GM08714 (cell line): ENCODE results near the gene CRADD.
"Not testable (repeated sequence)": the region's sequence is repeated elsewhere in the genome, so short reads cannot be mapped to it uniquely, and the experiment has no call there.

ENCODE experiments used
- H3K4me3 ChIP-seq: fragments of 200-500 bp; sonication (Bioruptor generic); 2 replicates; pipeline ENCODE4 v1.5.1; 2014; ENCODE audit warnings: mild to moderate bottlenecking, low read length, inconsistent platforms
- ZNF274 ChIP-seq: IDR thresholded peaks from 2 replicates; pipeline ENCODE4 v1.6.1; 2012; ENCODE audit warnings: mild to moderate bottlenecking, low read depth, low read length

Gene CRADD

DNA sequence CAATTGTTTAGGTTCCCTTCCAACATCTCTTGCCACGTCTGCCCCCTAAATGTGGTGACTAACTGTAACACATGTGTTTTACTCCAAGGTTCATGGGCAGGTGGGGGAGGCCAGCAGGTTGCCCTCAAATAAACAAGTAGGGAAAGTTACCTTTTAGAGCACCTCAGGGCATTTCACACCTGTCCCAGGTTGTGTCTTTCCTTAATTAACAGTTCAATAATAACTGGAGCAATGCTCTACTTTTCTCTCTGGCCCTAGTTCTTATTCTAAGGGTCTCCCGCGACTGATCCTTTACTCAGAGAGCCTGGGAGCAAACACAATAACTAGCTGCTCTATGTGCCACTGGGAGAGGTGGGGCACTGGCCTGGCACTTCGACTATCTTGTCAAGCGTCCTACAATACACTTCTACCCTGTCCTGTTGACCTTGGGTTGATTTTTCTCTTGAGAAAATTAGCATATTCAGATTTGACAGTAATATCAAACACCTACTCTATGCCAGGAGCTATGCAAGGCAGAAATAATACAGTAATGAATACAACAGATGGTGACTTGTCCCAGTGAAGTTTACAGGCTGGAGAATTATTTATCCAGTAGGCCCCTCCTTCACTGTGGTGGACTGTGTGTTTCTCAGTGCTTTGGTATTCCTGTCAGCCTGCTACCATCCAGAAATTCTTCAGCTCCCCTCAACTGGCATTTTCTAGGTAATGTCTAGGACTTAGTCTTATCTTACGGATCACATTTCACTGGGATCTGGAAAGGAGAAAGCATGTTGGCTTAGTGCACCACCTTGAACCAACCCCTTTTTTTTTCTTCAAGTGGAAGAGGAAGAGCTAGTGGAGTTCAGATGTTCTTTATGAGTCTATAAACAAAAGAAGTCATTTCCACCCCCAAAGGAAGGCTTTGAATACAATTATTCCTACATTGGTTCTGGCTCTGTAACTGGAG, 202.6 kb downstream of the CRADD start:
- no peak for TF ChIP-seq ZNF274
- H3K4me3 ChIP-seq: no peak overlapping the region

DNA sequence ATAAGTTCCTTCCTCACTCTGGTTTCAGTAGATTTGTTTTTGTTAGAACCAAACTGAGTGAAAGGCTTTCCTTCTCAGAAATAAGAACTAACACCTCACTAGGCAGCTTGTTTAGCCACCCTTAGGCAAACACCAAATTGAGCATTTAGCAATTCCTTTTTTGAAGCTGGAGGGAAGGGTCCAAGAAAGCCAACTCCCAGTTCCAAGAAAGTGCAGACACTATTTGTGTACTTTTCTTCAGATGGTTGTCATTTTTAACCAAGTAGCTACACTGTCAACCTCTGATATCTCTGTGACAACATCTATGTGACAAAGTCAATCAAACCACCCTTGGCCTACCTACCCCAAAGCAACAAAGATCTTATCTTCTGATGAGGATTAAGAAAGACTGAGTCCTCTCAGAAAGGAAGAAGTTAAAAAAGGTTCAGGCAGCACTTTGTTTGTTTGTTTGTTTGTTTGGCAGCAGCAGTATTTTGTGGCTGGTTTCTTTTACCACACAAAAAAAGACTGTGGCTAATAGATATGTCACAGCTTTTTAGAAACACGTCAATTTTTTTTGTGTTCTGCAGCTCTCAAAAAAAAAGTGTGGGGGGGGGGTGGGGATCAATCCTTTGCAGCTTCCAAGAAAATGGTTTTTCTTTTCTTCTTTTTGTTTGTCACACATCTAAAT, 203.8 kb downstream of the CRADD start:
- TF ChIP-seq ZNF274: no peak
- no peak overlapping the region for H3K4me3 ChIP-seq

DNA sequence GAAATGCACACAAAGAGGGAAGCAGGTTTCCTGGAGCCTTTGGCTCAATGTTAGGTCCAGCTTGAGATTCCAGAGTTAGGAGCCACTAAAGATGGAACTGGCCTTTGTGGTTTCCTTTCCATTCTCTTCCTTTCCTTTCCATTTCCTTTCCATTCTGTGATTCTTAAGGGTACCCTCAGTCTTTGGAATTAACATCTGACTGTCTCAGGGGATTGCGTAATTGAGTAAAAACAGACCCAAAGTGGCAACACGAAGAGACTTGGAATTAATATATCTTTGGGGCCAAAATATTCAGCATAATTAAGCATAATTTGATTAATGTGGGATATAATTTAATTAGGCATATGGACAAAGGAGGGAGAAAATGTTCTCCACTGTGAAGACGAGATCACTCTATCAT, 205.6 kb downstream of the CRADD start:
- TF ChIP-seq ZNF274: no peak
- no peak overlapping the region for H3K4me3 ChIP-seq

DNA sequence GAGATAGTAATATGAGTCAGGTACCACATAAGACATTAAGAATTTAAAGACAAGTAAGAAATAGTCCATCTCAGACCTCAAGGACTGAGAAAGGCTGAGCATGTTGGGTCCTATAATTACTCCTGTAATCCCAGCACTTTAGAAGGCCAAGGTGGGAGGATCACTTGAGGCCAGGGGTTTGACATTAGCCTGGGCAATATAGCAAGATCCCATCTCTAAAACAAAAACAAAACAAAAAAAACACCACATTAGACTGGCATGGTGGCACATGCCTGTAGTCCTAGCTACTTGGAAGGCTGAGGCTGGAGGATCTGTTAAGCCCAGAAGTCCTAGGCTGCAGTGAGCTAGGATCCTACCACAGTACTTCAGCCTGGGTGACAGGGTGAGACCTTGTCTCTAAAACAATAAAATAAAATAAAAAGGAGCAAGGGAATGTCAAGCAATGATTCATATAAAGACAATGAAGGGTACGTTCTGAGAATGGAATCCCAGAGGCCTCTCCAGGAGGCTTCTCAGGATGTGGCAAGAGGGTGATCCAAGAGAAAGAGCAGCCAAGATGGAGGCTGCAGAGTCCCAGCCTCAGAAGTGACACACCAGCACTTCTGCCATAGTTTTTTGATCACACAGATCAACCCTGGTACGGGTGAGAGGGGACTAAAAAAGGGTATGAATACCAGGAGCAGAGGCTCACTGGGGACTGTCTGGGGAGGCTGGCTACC, 206.4 kb downstream of the CRADD start:
- H3K4me3 ChIP-seq: no peak overlapping the region
- TF ChIP-seq ZNF274: no peak

DNA sequence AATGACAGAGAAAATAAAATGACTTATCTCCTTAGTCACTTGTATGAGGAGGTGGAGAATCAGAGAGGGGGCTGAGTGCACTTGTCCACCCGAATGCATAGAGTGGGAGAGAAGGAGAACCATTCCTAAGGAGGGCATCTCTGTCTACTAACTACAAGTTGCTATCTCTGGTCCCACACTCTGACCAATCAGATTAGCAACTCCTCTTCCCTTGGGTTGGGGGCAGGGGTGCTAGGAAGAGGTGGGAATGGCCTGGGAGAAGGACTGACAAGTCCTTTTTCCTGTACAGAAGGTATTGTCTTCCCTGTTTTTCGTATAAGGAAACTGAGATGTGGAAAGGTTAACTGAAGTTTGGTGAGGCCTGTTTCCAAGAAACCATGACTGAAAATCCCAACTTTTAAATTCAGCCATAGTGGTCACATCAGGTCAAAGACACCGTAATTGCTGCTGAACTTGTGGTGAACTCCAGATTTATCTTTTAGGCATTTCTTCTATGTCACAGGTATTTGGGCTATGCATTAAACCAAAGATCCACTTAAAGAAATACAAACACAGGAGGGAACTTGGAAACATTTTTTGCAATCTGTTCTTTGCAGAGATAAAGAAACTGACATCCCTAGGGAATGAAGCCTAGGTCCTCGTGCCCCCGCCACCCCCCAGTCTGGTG, 207.8 kb downstream of the CRADD start:
- TF ChIP-seq ZNF274: no peak

DNA sequence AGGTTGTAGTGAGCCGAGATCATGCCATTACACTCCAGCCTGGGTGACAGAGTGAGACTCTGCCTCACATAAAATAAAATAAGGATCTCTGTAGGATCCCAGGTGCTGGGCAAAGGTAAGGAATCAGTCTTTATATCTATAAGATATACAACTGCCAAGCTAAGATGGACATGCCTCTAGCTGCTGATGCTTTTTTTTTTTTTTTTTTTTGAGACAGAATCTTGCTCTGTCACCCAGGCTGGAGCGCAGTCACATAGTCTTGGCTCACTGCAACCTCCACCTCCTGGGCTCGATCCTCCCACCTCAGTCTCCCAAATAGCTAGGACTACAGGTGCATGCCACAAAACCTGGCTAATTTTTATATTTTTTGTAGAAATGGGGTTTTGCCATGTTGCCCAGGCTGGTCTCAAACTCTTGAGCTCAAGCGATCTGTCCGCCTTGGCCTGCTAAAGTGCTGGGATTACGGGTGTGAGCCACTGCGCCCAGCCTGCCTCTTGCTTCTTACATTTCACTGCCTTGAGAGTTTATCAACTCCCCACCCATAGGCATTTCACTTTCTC, 208.9 kb downstream of the CRADD start:
- H3K4me3 ChIP-seq: not testable (repeated sequence)

More for the DNA sequence above, 207.8 kb downstream of the CRADD start:
- no peak overlapping the region for H3K4me3 ChIP-seq

DNA sequence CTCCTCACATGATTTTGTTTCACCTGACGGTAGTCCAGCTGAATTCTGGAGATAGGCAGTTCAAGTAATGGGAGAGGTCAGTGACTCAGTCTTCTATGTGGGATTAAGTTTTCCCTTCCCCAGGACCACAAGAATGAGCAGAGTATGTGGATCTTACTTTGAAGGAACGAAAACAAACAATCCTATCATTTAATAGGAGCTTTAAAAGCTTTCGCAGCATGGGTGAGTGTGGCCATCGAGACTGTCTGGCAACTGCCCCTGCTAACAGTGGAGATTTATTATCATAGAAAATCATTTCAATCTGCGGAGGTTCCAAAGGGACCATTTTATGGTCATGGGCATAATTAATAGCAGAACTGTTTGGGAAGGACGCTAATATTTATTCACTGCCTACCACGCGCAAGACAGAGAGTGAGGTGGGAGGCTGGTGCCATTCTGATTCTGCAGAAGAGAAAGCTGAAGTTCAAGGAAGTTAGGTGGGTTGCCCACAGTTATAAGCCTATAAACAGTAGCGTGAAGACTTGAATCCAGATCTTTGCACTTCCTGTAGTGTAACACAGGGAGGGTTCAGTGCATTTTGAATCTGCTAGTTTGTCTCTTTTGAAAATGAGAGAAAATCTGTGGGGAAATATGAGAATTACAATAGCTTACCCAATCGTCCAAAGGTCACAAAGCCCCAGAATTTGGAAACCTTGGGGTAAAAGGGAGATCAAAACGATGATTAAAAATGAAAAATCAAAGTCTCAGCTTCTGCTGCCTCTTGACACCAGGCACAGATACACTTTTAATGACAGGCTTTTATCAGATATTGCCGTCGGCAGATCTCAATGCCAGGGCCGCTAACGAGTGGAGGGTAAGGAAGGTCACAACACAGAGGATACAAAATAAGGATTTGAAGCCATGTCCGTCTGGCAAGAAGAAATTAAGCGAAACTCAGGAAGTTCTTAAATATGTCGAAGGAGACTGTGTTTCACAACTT, 209.6 kb downstream of the CRADD start:
- no peak for TF ChIP-seq ZNF274
- H3K4me3 ChIP-seq: no peak overlapping the region

DNA sequence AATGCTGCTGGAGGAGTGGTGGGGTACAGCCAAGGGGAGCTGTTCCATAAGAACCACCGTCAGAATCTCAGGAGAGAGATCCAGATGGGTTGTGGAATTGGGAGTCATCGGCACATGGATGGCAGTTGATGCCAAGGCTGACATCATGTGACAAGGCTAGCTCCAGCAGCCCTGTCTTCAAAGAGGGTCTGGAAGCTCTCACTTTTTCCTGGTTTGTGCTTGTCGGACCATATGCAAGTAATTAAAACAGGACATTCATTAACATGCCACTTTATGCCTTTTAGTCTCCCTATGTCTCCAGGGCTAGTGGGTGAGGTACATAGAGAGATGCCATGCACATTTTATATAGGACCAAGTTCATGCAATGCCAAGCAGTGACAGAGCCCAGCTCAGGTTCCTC, 211.8 kb downstream of the CRADD start:
- H3K4me3 ChIP-seq: no peak overlapping the region
- no peak for TF ChIP-seq ZNF274

DNA sequence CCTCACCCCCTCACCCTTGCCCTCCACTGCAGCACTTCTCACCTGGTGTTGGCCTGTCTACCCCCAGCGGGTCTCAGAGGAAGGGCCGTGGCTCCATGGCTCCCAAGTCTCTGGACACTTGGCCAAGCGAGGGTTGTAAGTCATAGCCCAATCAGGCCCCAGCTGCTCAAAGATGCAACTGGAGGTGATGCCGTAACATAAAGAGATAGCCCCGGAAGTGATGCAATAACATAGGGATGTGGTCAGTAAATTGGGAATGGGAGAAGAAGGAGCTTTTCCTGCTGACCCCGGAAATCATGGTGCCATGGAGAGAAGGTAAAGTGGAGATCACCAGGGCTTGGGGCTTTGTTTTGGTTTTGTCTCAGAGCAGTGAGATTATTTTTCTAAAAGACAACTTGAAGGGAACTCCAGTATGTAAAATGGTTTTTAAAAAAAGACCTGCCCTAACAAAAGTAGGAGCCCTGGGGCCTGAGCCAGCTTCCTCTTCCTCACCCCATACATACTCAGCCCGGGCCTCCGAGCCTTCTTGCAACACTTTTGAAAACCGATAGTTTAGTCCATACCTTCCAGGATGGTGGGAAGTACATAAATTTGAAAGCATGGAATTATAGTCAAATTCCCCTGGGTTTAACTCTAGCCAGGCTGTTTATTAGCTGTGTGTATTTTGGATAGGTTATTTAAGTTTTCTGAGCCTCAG, 212.5 kb downstream of the CRADD start:
- no peak overlapping the region for H3K4me3 ChIP-seq
- TF ChIP-seq ZNF274: no peak

DNA sequence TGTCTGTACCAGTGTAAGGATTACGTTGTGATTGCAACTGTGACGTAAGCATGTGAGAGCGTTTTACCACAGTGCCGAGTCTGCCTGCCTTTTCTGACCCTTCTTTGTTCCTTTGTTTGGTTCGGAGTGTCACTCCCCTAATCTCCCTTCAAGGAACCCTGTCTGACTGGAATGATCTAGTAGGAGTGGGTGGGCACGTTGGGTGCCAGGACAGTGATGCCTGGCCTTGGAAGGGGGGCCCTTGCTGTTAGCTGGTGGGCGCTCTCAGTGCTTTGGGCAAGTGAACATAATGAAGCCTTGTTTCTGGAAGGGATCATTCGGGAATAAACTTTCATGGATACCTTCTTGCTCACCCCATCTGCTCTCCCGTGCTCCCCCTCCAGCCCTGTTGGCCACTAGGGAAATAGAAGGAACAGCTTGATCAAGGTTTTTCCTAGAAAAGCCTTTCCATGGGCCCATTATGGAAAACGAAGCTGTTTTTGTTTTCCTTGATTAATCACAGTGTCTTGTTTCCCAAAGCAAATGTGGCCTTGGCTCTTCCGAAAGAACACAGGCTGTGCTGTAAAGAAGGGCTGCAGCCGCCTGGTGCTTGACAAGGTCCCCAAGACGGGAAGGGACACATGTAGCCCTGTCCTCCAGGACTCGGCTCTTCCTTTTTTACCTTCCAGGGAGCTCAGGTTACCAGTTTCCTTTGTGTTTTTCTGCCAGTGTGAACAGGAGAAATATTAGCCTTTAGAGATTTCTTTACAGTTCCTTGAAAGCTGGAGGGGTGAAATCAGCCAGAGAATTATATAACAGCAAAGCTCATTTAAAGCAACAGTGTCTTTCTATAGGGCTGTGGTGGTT, 215.5 kb downstream of the CRADD start:
- H3K4me3 ChIP-seq: no peak overlapping the region
- TF ChIP-seq ZNF274: no peak

DNA sequence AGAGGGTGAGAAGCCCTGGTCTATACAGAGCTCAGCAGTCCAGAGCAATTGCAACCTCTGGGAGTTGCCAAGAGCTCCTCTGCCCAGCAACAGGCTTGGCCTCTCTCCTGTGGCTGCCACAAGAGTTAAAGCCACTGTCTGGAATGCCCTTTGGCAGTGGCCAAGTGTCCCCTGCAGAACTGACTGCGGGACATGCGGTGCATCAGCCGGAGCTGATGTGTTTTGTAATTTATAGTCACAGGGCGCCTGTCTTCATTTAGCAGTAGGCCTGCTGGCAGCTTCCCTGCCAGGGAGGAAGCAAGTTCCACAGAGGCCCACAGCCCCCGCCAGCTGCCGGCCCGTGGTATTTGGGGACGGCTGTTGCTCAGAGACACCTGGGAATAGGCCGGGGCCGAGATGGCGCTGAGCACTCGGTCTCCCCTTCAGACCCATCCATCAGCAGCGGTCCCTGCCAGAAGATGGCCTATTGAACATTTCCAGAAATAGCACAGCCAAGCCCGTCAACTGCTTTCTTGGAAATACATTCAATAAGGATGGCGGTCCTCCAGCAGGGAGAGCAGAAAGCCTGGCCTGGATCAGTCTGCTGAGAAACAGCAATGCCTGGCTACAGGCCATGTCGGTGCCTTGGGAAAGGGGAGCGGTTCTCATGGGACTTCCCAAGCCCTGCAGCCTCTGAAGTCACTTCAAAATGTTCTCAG, 217.4 kb downstream of the CRADD start:
- TF ChIP-seq ZNF274: no peak
- H3K4me3 ChIP-seq: no peak overlapping the region
